ENCODE measurements around the gene ADAP1. TPM values are rescaled to one million over a fixed set of nuclear protein-coding genes. Genes with fewer than 3 reads are reported as not detected.

The ADAP1 gene
- total and polyA plus RNA-seq, 2 donors = 6.2 to 9.4 TPM

- Histone ChIP-seq H3K36me3 (ENCODE audit: control insufficient read depth in 2 of 2, insufficient read depth in 2 of 2, low read length in 1 of 2) (peaks cover 45 to 57% of the 10 kb centered on the region in 2 donors), H3K4me1 (ENCODE audit: control insufficient read depth in 2 of 2, insufficient read depth in 2 of 2, low read length in 2 of 2) (no peaks in the 10 kb centered on the region), H3K27me3 (ENCODE audit: control insufficient read depth in 2 of 2, insufficient read depth in 1 of 2, low read length in 1 of 2) (no peaks in the 10 kb centered on the region), H3K27ac (ENCODE audit: low read depth in 1 of 2, low read length in 1 of 2) (no peak overlapping the region), H3K4me3 (ENCODE audit: low read length in 2 of 2) (no peak overlapping the region), H3K9me3 (ENCODE audit: control insufficient read depth in 2 of 2, insufficient read depth in 1 of 2, low read length in 1 of 2) (peaks cover 1 to 13% of the 10 kb centered on the region in 2 donors)
- 97% methylated on average over 19 of the region's 19 CpGs for WGBS
- no peak for DNase-seq (ENCODE audit: low read depth in 6 of 9, low spot score in 9 of 9)
Observed at GRCh38 chr7:849781-850180, 104.7 kb downstream of the ADAP1 start.

- H3K27me3 ChIP-seq (ENCODE audit: control insufficient read depth in 2 of 2, insufficient read depth in 1 of 2, low read length in 1 of 2) = no peaks in the 10 kb centered on the region
- no peaks in the 10 kb centered on the region for H3K4me1 ChIP-seq (ENCODE audit: control insufficient read depth in 2 of 2, insufficient read depth in 2 of 2, low read length in 2 of 2)
- peaks cover 43 to 57% of the 10 kb centered on the region in 2 donors for H3K36me3 ChIP-seq (ENCODE audit: control insufficient read depth in 2 of 2, insufficient read depth in 2 of 2, low read length in 1 of 2)
- no peak for DNase-seq (ENCODE audit: low read depth in 6 of 9, low spot score in 9 of 9)
- WGBS = 96% methylated on average over 14 of the region's 14 CpGs
- no peak overlapping the region for H3K27ac ChIP-seq (ENCODE audit: low read depth in 1 of 2, low read length in 1 of 2)
- H3K4me3 ChIP-seq (ENCODE audit: low read length in 2 of 2) = no peak overlapping the region
- H3K9me3 ChIP-seq (ENCODE audit: control insufficient read depth in 2 of 2, insufficient read depth in 1 of 2, low read length in 1 of 2) = peaks cover 1 to 13% of the 10 kb centered on the region in 2 donors
Observed at GRCh38 chr7:849145-849544, 105.3 kb downstream of the ADAP1 start.

Other genes starting within 250 kb of the ADAP1 start
- gene DNAAF5, start 228.0 kb downstream of the ADAP1 start, total RNA-seq = 8.3 TPM
- gene DNAAF5, start 228.0 kb downstream of the ADAP1 start, polyA plus RNA-seq = 9.2 TPM
- gene PRKAR1B, start 227.4 kb downstream of the ADAP1 start, total RNA-seq = 15.4 TPM
- 13.7 TPM for gene PRKAR1B, start 227.4 kb downstream of the ADAP1 start, polyA plus RNA-seq
- gene SUN1, start 122.2 kb downstream of the ADAP1 start, total RNA-seq = 38.4 TPM
- 95.4 TPM for gene SUN1, start 122.2 kb downstream of the ADAP1 start, polyA plus RNA-seq
- 24.3 TPM for gene GET4, start 78.1 kb downstream of the ADAP1 start, total RNA-seq
- gene GET4, start 78.1 kb downstream of the ADAP1 start, polyA plus RNA-seq = 84.7 TPM
- 6.9 TPM for gene COX19, start 20.9 kb upstream of the ADAP1 start, total RNA-seq
- gene COX19, start 20.9 kb upstream of the ADAP1 start, polyA plus RNA-seq = 11.6 TPM
- 0.09 TPM for gene CYP2W1, start 28.5 kb upstream of the ADAP1 start, total RNA-seq
- 0.48 TPM for gene CYP2W1, start 28.5 kb upstream of the ADAP1 start, polyA plus RNA-seq
- 2.7 TPM for gene GPR146, start 89.9 kb upstream of the ADAP1 start, total RNA-seq
- gene GPR146, start 89.9 kb upstream of the ADAP1 start, polyA plus RNA-seq = 12.6 TPM
- 0.99 TPM for gene GPER1, start 133.4 kb upstream of the ADAP1 start, total RNA-seq
- gene GPER1, start 133.4 kb upstream of the ADAP1 start, polyA plus RNA-seq = 3.4 TPM
- gene ZFAND2A, start 205.5 kb upstream of the ADAP1 start, total RNA-seq = 18.8 TPM
- gene ZFAND2A, start 205.5 kb upstream of the ADAP1 start, polyA plus RNA-seq = 34.9 TPM

All from thymus (tissue), 11 donors.